GM12892 (cell line): ENCODE data around the gene FAM83F.

Experiments used
- POLR2A ChIP-seq: IDR thresholded peaks from 2 replicates; pipeline ENCODE4 v1.6.1; 2011; ENCODE audit warnings: low read depth, low read length, control low read depth
- POLR2AphosphoS5 ChIP-seq: IDR thresholded peaks from 2 replicates; pipeline ENCODE4 v1.6.1; 2011; ENCODE audit warnings: low read depth, low read length, control low read depth

GRCh38 chr22:40070701-40071100 is 75.9 kb downstream of the FAM83F start:
- TF ChIP-seq POLR2AphosphoS5 = no peak
- TF ChIP-seq POLR2A = no peak
